OCI-LY3 (cell line): ENCODE results near the gene BICDL1.

Experiments
- EZH2phosphoT487 ChIP-seq: fragments of 200-600 bp; shearing (Covaris generic); IDR thresholded peaks from 2 replicates; pipeline ENCODE4 v1.6.1; 2018; ENCODE audit warnings: antibody characterized with exemption, mixed run types, low read depth
- TF ChIP-seq, protein P1 (sequence below): fragments of 200-600, 300-600 bp; sonication (generic); IDR thresholded peaks from 2 replicates; pipeline ENCODE4 v1.5.1; 2014; ENCODE audit warnings: antibody characterized with exemption, low read length, low read depth

DNA sequence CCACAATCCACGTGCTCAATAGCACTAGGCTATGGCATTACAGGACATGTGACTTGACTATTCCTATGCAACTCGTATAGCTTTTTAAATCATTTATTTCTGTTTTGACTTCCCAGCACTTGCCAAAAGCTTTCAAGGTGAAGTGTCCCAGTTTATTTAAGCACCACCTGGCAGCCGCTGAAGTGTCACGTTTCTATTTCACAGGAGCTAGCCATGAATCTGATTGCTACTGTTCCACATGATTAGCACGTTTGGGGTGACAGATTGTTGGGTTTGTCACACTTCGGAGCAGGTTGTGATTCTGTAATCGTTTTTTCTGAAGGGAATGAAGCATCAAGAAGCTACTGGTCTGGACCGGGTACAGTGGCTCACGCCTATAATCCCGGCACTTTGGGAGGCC lies 39.9 kb upstream of the BICDL1 start:
- TF ChIP-seq, protein P1, sequence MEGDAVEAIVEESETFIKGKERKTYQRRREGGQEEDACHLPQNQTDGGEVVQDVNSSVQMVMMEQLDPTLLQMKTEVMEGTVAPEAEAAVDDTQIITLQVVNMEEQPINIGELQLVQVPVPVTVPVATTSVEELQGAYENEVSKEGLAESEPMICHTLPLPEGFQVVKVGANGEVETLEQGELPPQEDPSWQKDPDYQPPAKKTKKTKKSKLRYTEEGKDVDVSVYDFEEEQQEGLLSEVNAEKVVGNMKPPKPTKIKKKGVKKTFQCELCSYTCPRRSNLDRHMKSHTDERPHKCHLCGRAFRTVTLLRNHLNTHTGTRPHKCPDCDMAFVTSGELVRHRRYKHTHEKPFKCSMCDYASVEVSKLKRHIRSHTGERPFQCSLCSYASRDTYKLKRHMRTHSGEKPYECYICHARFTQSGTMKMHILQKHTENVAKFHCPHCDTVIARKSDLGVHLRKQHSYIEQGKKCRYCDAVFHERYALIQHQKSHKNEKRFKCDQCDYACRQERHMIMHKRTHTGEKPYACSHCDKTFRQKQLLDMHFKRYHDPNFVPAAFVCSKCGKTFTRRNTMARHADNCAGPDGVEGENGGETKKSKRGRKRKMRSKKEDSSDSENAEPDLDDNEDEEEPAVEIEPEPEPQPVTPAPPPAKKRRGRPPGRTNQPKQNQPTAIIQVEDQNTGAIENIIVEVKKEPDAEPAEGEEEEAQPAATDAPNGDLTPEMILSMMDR = no peak
- no peak for TF ChIP-seq EZH2phosphoT487
